HG03175 (cell line): ENCODE results near the gene MAST2.

ENCODE experiments used
- ATAC-seq: cut with Tn5 transposase; IDR thresholded peaks from one replicate; pipeline ENCODE4 v1.9.1; 2021; ENCODE audit warnings: mild to moderate bottlenecking, moderate library complexity; ENCODE audit not compliant: unreplicated experiment

Gene MAST2

GRCh38 chr1:45803299-45803780, at the start of gene MAST2:
TSS of gene MAST2 (plus strand) at chr1:45803612. CDS start at chr1:45803896, 284 bp downstream.
- peak; percentile 88 for ATAC-seq

GRCh38 chr1:45755697-45756096, 47.7 kb upstream of the MAST2 start:
- ATAC-seq = no peak

- no peak for ATAC-seq
These were observed 41.1 kb upstream of the MAST2 start for GRCh38 chr1:45762291-45762690.

GRCh38 chr1:45765999-45766792, 37.2 kb upstream of the MAST2 start:
- ATAC-seq = no peak

- ATAC-seq = no peak
These were observed 36.4 kb upstream of the MAST2 start for GRCh38 chr1:45767035-45767434.

GRCh38 chr1:45769261-45769932, 34.0 kb upstream of the MAST2 start:
- ATAC-seq = no peak

- no peak for ATAC-seq
These were observed 30.4 kb upstream of the MAST2 start for GRCh38 chr1:45772971-45773370.

- ATAC-seq = no peak
These were observed 27.6 kb upstream of the MAST2 start for GRCh38 chr1:45775794-45776193.

- peak; percentile 62 for ATAC-seq
These were observed 17.8 kb upstream of the MAST2 start for GRCh38 chr1:45785583-45785982.

GRCh38 chr1:45787905-45788304, 15.5 kb upstream of the MAST2 start:
- ATAC-seq = no peak

GRCh38 chr1:45789601-45790000, 13.8 kb upstream of the MAST2 start:
- no peak for ATAC-seq

GRCh38 chr1:45792744-45793143, 10.7 kb upstream of the MAST2 start:
- ATAC-seq = no peak

- no peak for ATAC-seq
These were observed 9.3 kb upstream of the MAST2 start for GRCh38 chr1:45793942-45794604.

GRCh38 chr1:45796381-45796780, 7.0 kb upstream of the MAST2 start:
- no peak for ATAC-seq

- ATAC-seq = no peak
These were observed 6.5 kb upstream of the MAST2 start for GRCh38 chr1:45796946-45797345.

- ATAC-seq = no peak
These were observed 2.5 kb upstream of the MAST2 start for GRCh38 chr1:45800899-45801298.

- peak; percentile 42 for ATAC-seq
These were observed 791 bp upstream of the MAST2 start for GRCh38 chr1:45802343-45803298.

- ATAC-seq = peak; percentile 21
These were observed 613 bp downstream of the MAST2 start for GRCh38 chr1:45803781-45804668.

GRCh38 chr1:45804669-45804969, 1.2 kb downstream of the MAST2 start:
- ATAC-seq = no peak

- no peak for ATAC-seq
These were observed 2.7 kb downstream of the MAST2 start for GRCh38 chr1:45806129-45806528.
